ENCODE measurements around the gene RNF207. TPM values are rescaled to one million over a fixed set of nuclear protein-coding genes. Genes with fewer than 3 reads are reported as not detected.

RNF207 gene
- total RNA-seq, 1 experiment from 2014 or later, result 53.1 TPM

DNA sequence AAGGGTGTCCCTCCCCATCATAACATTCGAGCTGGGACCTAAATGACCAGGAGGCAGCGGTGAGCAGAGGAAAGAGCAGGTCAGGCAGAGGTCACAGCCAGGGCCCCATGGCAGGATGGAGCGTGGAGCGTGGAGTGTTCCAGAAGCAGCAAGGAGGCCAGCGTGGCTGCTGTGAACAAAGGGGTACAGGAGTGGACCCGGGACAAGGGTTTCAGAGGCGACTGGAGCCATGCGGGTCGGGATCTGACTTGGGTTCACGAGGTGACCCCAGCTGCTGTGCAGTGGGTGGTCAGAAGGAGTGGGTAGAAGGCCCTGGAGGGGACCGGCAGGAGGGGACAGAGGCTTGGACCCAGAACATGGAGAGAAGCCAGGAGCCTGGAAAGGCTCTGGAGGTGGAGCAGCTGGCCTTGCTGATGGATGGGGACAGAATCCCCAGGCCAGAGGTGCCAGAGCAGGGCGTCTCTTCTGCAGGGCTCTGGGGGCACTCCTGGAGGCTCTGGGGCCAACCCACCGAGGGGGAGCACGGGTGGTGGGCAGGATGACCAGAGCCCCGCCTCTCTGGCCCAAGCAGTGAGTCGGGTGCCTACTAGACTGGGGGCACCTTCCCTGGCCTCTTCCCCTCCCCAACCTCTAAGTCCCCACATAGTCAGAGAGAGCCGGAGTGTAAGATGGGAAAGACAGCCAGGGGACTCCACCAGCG lies 28.1 kb upstream of the RNF207 start:
- intact Hi-C loops (cut with micrococcal nuclease; ENCODE audit: unreplicated experiment), result no loop called here
- Histone ChIP-seq H3K27me3 (ENCODE audit: insufficient read depth, low read depth) (no peaks in the 10 kb centered on the region), H3K9me2 (ENCODE audit: insufficient read depth) (no peaks in the 10 kb centered on the region), H3K27ac (no peak overlapping the region), H3K4me3 (no peak overlapping the region), H3K9me3 (ENCODE audit: insufficient read depth, low read depth) (no peaks in the 10 kb centered on the region), H3K4me1 (replicated peaks; ENCODE audit: insufficient read depth) (no peaks in the 10 kb centered on the region), H2AFZ (no peak overlapping the region), H3K79me2 (ENCODE audit: low read depth) (no peaks in the 10 kb centered on the region), H3F3A (ENCODE audit: insufficient read depth, low read depth) (0 out of 2 replicates have a peak, but pooled peaks cover 2% of the 10 kb centered on the region), H3K36me3 (ENCODE audit: low read depth) (no peaks in the 10 kb centered on the region), H3K4me2 (no peak overlapping the region), H4K20me1 (ENCODE audit: insufficient read depth) (no peaks in the 10 kb centered on the region)
- DNase-seq, result no peak
- TF ChIP-seq, protein P1, sequence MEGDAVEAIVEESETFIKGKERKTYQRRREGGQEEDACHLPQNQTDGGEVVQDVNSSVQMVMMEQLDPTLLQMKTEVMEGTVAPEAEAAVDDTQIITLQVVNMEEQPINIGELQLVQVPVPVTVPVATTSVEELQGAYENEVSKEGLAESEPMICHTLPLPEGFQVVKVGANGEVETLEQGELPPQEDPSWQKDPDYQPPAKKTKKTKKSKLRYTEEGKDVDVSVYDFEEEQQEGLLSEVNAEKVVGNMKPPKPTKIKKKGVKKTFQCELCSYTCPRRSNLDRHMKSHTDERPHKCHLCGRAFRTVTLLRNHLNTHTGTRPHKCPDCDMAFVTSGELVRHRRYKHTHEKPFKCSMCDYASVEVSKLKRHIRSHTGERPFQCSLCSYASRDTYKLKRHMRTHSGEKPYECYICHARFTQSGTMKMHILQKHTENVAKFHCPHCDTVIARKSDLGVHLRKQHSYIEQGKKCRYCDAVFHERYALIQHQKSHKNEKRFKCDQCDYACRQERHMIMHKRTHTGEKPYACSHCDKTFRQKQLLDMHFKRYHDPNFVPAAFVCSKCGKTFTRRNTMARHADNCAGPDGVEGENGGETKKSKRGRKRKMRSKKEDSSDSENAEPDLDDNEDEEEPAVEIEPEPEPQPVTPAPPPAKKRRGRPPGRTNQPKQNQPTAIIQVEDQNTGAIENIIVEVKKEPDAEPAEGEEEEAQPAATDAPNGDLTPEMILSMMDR (conservative IDR thresholded peaks at IDR 0.05), result no peak
- no peak for TF ChIP-seq EZH2 (IDR thresholded peaks at IDR 0.05; ENCODE audit: low read depth)
- POLR2A ChIA-PET (ENCODE audit: unreplicated experiment), result no interaction called here
- CTCF ChIA-PET, result no interaction called here
- no TSS peak for BruUV-seq (replicated peaks)

DNA sequence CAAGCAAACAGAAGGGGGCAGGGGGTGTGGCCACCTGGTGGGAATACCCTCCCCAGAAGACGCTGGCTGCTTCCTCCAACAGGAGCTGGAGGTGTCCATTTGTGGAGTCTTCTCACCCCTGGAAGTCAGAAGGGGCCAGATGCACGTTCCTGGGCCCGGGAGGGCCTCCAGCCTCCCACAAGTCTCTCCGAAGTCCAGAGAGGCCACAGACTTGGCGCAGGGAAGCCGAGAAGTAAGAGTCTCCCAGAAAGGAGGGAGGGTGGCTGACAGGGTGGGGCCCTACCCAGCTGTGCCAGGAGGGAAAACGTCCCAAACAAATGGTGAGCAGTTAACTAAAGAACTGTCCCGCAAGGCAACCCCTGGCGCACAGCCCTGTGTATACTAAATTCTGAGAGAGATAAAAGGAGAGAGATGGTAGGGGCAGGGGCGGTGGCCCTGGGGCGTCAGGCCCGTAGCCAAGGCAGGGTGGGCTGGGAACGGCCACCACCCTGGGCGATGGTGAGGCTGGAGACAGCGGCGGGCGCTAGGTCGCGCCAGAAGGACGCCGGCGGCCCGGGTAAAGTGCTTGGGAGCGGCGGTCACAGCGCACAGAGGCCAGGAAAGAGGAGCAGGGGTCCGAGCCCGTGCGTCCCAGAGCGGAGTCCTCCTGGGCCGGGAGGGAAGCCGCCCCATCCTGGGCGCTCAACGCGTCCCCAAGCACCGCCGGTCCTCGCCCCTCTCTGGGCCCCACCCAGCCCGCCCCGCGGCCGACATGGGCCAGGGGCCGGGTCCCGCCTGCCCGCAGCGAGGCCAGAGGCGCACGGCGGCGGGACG lies 27.0 kb upstream of the RNF207 start:
- no peak overlapping the region for H3K4me3 ChIP-seq
- POLR2A ChIA-PET (ENCODE audit: unreplicated experiment), result no interaction called here

DNA sequence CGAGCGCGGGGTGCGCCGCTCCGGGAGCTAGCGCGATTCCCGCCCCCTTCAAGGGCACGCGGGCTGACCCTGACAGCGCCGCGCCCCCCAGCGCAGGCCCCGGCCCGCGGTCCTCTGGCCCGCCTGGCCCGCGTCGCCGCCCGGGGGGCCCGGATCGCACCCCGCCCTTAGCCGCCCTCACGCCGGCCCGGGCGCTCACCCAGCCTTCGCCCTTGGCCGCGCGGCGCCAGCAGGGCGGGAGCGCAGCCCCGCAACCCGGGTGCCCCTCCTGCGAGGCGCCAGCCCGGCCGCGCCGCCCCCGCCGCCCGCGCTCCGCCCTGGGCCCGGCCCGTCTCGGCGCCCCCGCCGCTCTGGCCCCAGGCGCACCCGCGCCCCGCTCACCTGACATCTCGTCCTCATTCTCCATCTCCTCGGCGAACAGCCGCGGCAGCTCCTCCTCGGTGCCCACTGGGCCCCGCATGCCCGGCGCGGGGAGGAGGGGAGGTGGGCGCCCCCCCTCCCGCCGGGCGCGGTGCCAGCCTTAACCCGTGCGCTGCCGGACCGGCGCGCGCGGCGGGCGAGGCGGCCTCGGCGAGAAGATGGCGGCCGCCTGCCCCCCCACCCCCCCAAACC lies 26.2 kb upstream of the RNF207 start:
- Histone ChIP-seq H4K20me1 (ENCODE audit: insufficient read depth) (peaks cover 7% of the 10 kb centered on the region), H3K27ac (no peak overlapping the region), H3K4me3 (no peak overlapping the region), H3K36me3 (ENCODE audit: low read depth) (no peaks in the 10 kb centered on the region), H3K27me3 (ENCODE audit: insufficient read depth, low read depth) (no peaks in the 10 kb centered on the region), H3K4me2 (no peak overlapping the region), H3K9me2 (ENCODE audit: insufficient read depth) (no peaks in the 10 kb centered on the region), H3K9me3 (ENCODE audit: insufficient read depth, low read depth) (no peaks in the 10 kb centered on the region), H3K79me2 (ENCODE audit: low read depth) (no peaks in the 10 kb centered on the region), H3K4me1 (replicated peaks; ENCODE audit: insufficient read depth) (0 out of 2 replicates have a peak, but pooled peaks cover 14% of the 10 kb centered on the region), H2AFZ (no peak overlapping the region), H3F3A (ENCODE audit: insufficient read depth, low read depth) (peaks cover 21% of the 10 kb centered on the region; the same call in 1 of the 2 replicates)
- no TSS peak for BruUV-seq (replicated peaks)
- intact Hi-C loops (cut with micrococcal nuclease; ENCODE audit: unreplicated experiment), result loop anchor here (5.0 to 10.0 kb wide), 2 partner anchors 55 to 127 kb away; partner anchors contain the start of gene ICMT
- ChIA-PET POLR2A (ENCODE audit: unreplicated experiment) (no interaction called here), CTCF (no interaction called here)
- no peak for DNase-seq
- TF ChIP-seq, protein P1 (conservative IDR thresholded peaks at IDR 0.05), result no peak
- no peak for TF ChIP-seq EZH2 (IDR thresholded peaks at IDR 0.05; ENCODE audit: low read depth)

More for the DNA sequence above, 27.0 kb upstream of the RNF207 start:
- TF ChIP-seq, protein P1 (conservative IDR thresholded peaks at IDR 0.05), result no peak
- TF ChIP-seq EZH2 (IDR thresholded peaks at IDR 0.05; ENCODE audit: low read depth), result no peak
- H3K27ac ChIP-seq, result no peak overlapping the region
- BruUV-seq (replicated peaks), result no TSS peak
- H4K20me1 ChIP-seq (ENCODE audit: insufficient read depth), result no peaks in the 10 kb centered on the region; the same call in none of the 2 replicates
- CTCF ChIA-PET, result no interaction called here
- H3K4me1 ChIP-seq (replicated peaks; ENCODE audit: insufficient read depth), result 0 out of 2 replicates have a peak, but pooled peaks cover 10% of the 10 kb centered on the region
- H3K9me2 ChIP-seq (ENCODE audit: insufficient read depth), result no peaks in the 10 kb centered on the region
- H3K9me3 ChIP-seq (ENCODE audit: insufficient read depth, low read depth), result no peaks in the 10 kb centered on the region
- H2AFZ ChIP-seq, result no peak overlapping the region
- DNase-seq, result no peak
- intact Hi-C loops (cut with micrococcal nuclease; ENCODE audit: unreplicated experiment), result no loop called here
- no peaks in the 10 kb centered on the region for H3K36me3 ChIP-seq (ENCODE audit: low read depth)
- no peaks in the 10 kb centered on the region for H3K79me2 ChIP-seq (ENCODE audit: low read depth)
- no peaks in the 10 kb centered on the region for H3K27me3 ChIP-seq (ENCODE audit: insufficient read depth, low read depth)
- peaks cover 14% of the 10 kb centered on the region; the same call in 1 of the 2 replicates for H3F3A ChIP-seq (ENCODE audit: insufficient read depth, low read depth)
- H3K4me2 ChIP-seq, result no peak overlapping the region

Measured in PC-9 (cell line).